Endothelial cell of umbilical vein (primary cell): ENCODE measurements around the gene PRXL2C.

ENCODE experiments used
- EZH2 ChIP-seq: IDR thresholded peaks from 2 replicates; pipeline ENCODE4 v1.6.1; 2012; ENCODE audit warnings: borderline replicate concordance, low read depth, mild to moderate bottlenecking, moderate library complexity, low read length, inconsistent platforms; ENCODE audit not compliant: severe bottlenecking
- GATA2 ChIP-seq: IDR thresholded peaks from 2 replicates; pipeline ENCODE4 v1.7.0; 2011; ENCODE audit warnings: low read depth, mild to moderate bottlenecking, moderate library complexity, mixed read lengths, low read length; ENCODE audit not compliant: insufficient read length, insufficient read depth
- JUN ChIP-seq: IDR thresholded peaks from 2 replicates; pipeline ENCODE4 v1.6.1; 2011; ENCODE audit warnings: borderline replicate concordance, low read depth; ENCODE audit not compliant: insufficient read length, insufficient read depth
- MAX ChIP-seq: IDR thresholded peaks from 2 replicates; pipeline ENCODE4 v1.6.1; 2011; ENCODE audit not compliant: insufficient read depth, insufficient read length
- MYC ChIP-seq: IDR thresholded peaks from one replicate; pipeline ENCODE4 v1.6.1; 2011; ENCODE audit warnings: mild to moderate bottlenecking, low read depth, low read length
- POLR2A ChIP-seq: IDR thresholded peaks from 2 replicates; pipeline ENCODE4 v1.6.1; 2012; ENCODE audit warnings: low read depth, mild to moderate bottlenecking, control low read depth, low read length
- POLR2AphosphoS5 ChIP-seq: IDR thresholded peaks from 2 replicates; pipeline ENCODE4 v1.6.1; 2012; ENCODE audit warnings: low read depth, mild to moderate bottlenecking, control low read depth, low read length, moderate library complexity; ENCODE audit not compliant: insufficient read depth
- TF ChIP-seq, protein P1 (sequence below), 2 donors: IDR thresholded peaks; 1 replicate in 1 of 2; 2 replicates in 1 of 2; pipeline ENCODE4 v1.5.1; 2011; ENCODE audit warnings: low read length in 2 of 2, mild to moderate bottlenecking in 2 of 2, moderate library complexity in 2 of 2, control low read depth in 1 of 2, inconsistent platforms in 1 of 2, low read depth in 1 of 2; ENCODE audit not compliant: insufficient read depth in 1 of 2; ENCODE audit errors: extremely low read depth in 1 of 2

DNA sequence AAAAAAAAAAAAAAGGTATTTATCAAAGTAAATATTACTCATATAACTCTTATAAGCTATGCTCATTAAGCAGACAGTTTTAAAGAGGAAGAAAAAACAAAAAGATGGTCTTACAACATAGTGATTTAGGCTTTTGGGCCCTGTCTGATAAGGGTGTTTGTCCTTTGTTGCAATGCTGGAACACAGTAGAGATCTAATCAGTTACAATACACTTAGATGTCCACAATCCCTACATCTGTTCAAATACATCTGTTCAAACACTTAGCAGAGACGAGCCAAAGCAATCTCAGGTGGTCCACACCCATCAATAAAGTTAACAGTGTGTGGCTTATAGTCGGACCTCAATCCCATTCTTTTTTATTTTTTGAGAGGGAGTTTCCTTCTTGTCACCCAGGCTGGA is 11.0 kb downstream of the PRXL2C start:
- TF ChIP-seq, protein P1, sequence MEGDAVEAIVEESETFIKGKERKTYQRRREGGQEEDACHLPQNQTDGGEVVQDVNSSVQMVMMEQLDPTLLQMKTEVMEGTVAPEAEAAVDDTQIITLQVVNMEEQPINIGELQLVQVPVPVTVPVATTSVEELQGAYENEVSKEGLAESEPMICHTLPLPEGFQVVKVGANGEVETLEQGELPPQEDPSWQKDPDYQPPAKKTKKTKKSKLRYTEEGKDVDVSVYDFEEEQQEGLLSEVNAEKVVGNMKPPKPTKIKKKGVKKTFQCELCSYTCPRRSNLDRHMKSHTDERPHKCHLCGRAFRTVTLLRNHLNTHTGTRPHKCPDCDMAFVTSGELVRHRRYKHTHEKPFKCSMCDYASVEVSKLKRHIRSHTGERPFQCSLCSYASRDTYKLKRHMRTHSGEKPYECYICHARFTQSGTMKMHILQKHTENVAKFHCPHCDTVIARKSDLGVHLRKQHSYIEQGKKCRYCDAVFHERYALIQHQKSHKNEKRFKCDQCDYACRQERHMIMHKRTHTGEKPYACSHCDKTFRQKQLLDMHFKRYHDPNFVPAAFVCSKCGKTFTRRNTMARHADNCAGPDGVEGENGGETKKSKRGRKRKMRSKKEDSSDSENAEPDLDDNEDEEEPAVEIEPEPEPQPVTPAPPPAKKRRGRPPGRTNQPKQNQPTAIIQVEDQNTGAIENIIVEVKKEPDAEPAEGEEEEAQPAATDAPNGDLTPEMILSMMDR (IDR thresholded peaks at IDR 0.05; ENCODE audit: extremely low read depth in 1 of 2, insufficient read depth in 1 of 2, low read depth in 1 of 2, low read length in 2 of 2), result no peak
- TF ChIP-seq POLR2AphosphoS5 (no peak), POLR2A (no peak), MYC (no peak), GATA2 (no peak), EZH2 (no peak), MAX (no peak), JUN (no peak)
